Heart right ventricle (tissue), 16 donors: ENCODE data around the gene PDE11A. TPM values are rescaled to one million over a fixed set of nuclear protein-coding genes. Genes with fewer than 3 reads are reported as not detected.

Experiments
- ATAC-seq, 8 donors: fragments of 200-7000 bp; cut with Tn5 transposase; one replicate each; pipeline ENCODE4 v1.9.1; 2020; ENCODE audit warnings: mild to moderate bottlenecking in 8 of 8, moderate library complexity in 8 of 8, moderate number of reproducible peaks in 1 of 8
- DNase-seq, 2 donors: peaks; one replicate each; pipeline ENCODE4 v3.0.0-alpha.2; 2020
- H3K27ac ChIP-seq, 10 donors: fragments of 200-600 bp; sonication (generic) in 2 of 10; one replicate each; pipeline versions ENCODE4 v1.5.0 to v1.8.0; 2020 to 2022; ENCODE audit warnings: mild to moderate bottlenecking in 3 of 10
- H3K27me3 ChIP-seq, 7 donors: fragments of 200-600 bp; one replicate each; pipeline ENCODE4 v1.8.0; 2021 to 2022; ENCODE audit warnings: mild to moderate bottlenecking in 2 of 7
- H3K36me3 ChIP-seq, 9 donors: fragments of 200-600 bp; sonication (generic) in 1 of 9; one replicate each; pipeline versions ENCODE4 v1.5.0 to v1.8.0; 2020 to 2022; ENCODE audit warnings: mild to moderate bottlenecking in 2 of 9
- H3K4me1 ChIP-seq, 9 donors: fragments of 200-600 bp; sonication (generic) in 1 of 9; one replicate each; pipeline versions ENCODE4 v1.5.0 to v1.8.0; 2020 to 2022; ENCODE audit warnings: mild to moderate bottlenecking in 4 of 9
- H3K4me3 ChIP-seq, 10 donors: fragments of 200-600 bp; sonication (generic) in 2 of 10; one replicate each; pipeline versions ENCODE4 v1.5.0 to v1.8.0; 2020 to 2022; ENCODE audit warnings: mild to moderate bottlenecking in 7 of 10, moderate library complexity in 2 of 10
- H3K9me3 ChIP-seq, 11 donors: fragments of 200-600 bp in 10 of 11; sonication (generic) in 2 of 11; one replicate each; pipeline versions ENCODE4 v1.5.0 to v1.8.0; 2013 to 2022; ENCODE audit warnings: mild to moderate bottlenecking in 2 of 11, control low read depth in 1 of 11, moderate library complexity in 1 of 11
- CTCF ChIP-seq, 9 donors: fragments of 200-600 bp; sonication (generic) in 2 of 9; IDR thresholded peaks; one replicate each; pipeline versions ENCODE4 v1.5.0 to v1.8.0; 2021 to 2022; ENCODE audit warnings: antibody characterized with exemption in 9 of 9, mild to moderate bottlenecking in 5 of 9, moderate library complexity in 1 of 9
- WGBS, 2 donors: extraction: QIAGEN DNeasy Blood & Tissue Kit; methylation state at CpG; one replicate each; pipeline ENCODE4 v1.1.7; 2013; ENCODE audit warnings: inconsistent platforms in 1 of 2; 5-methylcytosine and 5-hydroxymethylcytosine counted together
- intact Hi-C, 10 donors: fragments of 100-400 bp; cut with DNase I; formaldehyde crosslinking; loops; one replicate each; pipeline versions ENCODE4 v1.11.1 to v1.14.2; 2022
- polyA plus RNA-seq, 2 donors: library from polyadenylated mRNA; stranded (reverse); fragments of 200-250 nt; gene quantifications; one replicate each; pipeline ENCODE4 v1.2.3, GENCODE V29; 2013
- total RNA-seq, 10 donors: library from RNA; stranded (reverse); fragmentation: NEBNext Ultra II Directional in 3 of 10; extraction: Animal tissue kit (Norgen Biotek cat#: 25700) in 3 of 10; gene quantifications; one replicate each; pipeline versions ENCODE4 v1.2.1 to v1.2.4, GENCODE V29; 2021 to 2023
- donor health status: Arrhythmogenic right ventricular cardiomyopathy.
- donor health status: ischemic (EF 13 %, LVEDD 7.1; RV severe dilation, severe dysfunction).
- donor health status: healthy with polysubstance abuse.
- donor health status: DM: no; HTN: yes; CAD: no.
- donor health status: DM: no; HTN: no; CAD: no.
- donor health status: ischemic (EF 25% LVEDD 6.9; RV normal size, moderate dysfunction).
- donor health status: ischemic (EF 25% LVEDD 5.7; RV mildly dilated, moderate dysfunction).
- donor health status: healthy.
- donor health status: DM: yes; HTN: yes; CAD: no.
- donor health status: Ischemic cardiomyopathy.
- donor health status: ischemic (EF 35%, LVEDD 5.7; RV mildly dilated, moderate dysfunction).
- donor health status: nonischemic (EF 11% LVEDD 7.7; RV severe dilation, severe dysfunction).
- donor health status: DM: yes; HTN: yes; CAD: no.
- donor health status: PGD.
- donor health status: ischemic (EF 29% LVEDD 5.4; RV normal size, mild dysfunction).
- donor health status: nonischemic (EF 23%, LVEDD 6.1; RV moderate dilation, normal function).

PDE11A gene
- total and polyA plus RNA-seq, 12 donors = 0.12 to 6.4 (median 1.1) TPM

- Histone ChIP-seq H3K9me3 (no peaks in the 10 kb centered on the region), H3K4me3 (no peak overlapping the region), H3K27me3 (peaks cover 0 to 9% (median 0%) of the 10 kb centered on the region in 7 donors), H3K4me1 (peaks cover 0 to 16% (median 0%) of the 10 kb centered on the region in 9 donors), H3K36me3 (no peaks in the 10 kb centered on the region), H3K27ac (no peak overlapping the region)
- WGBS, 2 donors = 66 to 68% methylated on average over 8 of the region's 8 CpGs
- no peak for TF ChIP-seq CTCF (IDR thresholded peaks at IDR 0.05)
- intact Hi-C loops = loop anchor here in 1 of 10 donors (10.0 kb wide), 1 partner anchor 75 kb away; no protein-coding TSS in a partner anchor
- ATAC-seq (no peak), DNase-seq (no peak)
These were observed 362.6 kb downstream of the PDE11A start for GRCh38 chr2:177709986-177710401.

GRCh38 chr2:177708660-177709444 lies 363.7 kb downstream of the PDE11A start:
- no peak for TF ChIP-seq CTCF (IDR thresholded peaks at IDR 0.05)
- intact Hi-C loops = no loop called here
- H3K9me3 ChIP-seq = no peaks in the 10 kb centered on the region
- H3K36me3 ChIP-seq = no peaks in the 10 kb centered on the region
- H3K27me3 ChIP-seq = peaks cover 0 to 9% (median 0%) of the 10 kb centered on the region in 7 donors
- peaks cover 0 to 11% (median 0%) of the 10 kb centered on the region in 9 donors for H3K4me1 ChIP-seq
- 20 to 73% methylated on average over 9 of the region's 9 CpGs for WGBS, 2 donors
- H3K27ac ChIP-seq = no peak overlapping the region
- peak in 1 of 2 donors; percentile 12 for DNase-seq
- ATAC-seq = peak in 2 of 8 donors; percentile 11 to 37
- H3K4me3 ChIP-seq = no peak overlapping the region

- ATAC-seq (no peak), DNase-seq (no peak)
- Histone ChIP-seq H3K27me3 (peaks cover 0 to 9% (median 0%) of the 10 kb centered on the region in 7 donors), H3K36me3 (no peaks in the 10 kb centered on the region), H3K4me3 (no peak overlapping the region), H3K4me1 (peaks cover 0 to 11% (median 0%) of the 10 kb centered on the region in 9 donors), H3K9me3 (no peaks in the 10 kb centered on the region), H3K27ac (no peak overlapping the region)
- WGBS, 2 donors = 91 to 97% methylated on average over 2 of the region's 2 CpGs
- TF ChIP-seq CTCF (IDR thresholded peaks at IDR 0.05) = no peak
- intact Hi-C loops = no loop called here
These were observed 364.5 kb downstream of the PDE11A start for GRCh38 chr2:177708106-177708505.

- intact Hi-C loops = no loop called here
- Histone ChIP-seq H3K27ac (no peak overlapping the region), H3K4me1 (peaks cover 0 to 11% (median 0%) of the 10 kb centered on the region in 9 donors), H3K4me3 (no peak overlapping the region), H3K27me3 (peaks cover 0 to 9% (median 0%) of the 10 kb centered on the region in 7 donors), H3K36me3 (no peaks in the 10 kb centered on the region), H3K9me3 (no peaks in the 10 kb centered on the region)
- DNase-seq (no peak), ATAC-seq (no peak)
- no peak for TF ChIP-seq CTCF (IDR thresholded peaks at IDR 0.05)
- 91 to 93% methylated on average over 4 of the region's 4 CpGs for WGBS, 2 donors
These were observed 366.9 kb downstream of the PDE11A start for GRCh38 chr2:177705511-177706173.
